ENCODE data around the gene SLF1. TPM values are rescaled to one million over a fixed set of nuclear protein-coding genes. Genes with fewer than 3 reads are reported as not detected.
A peak's percentile ranks its signal among the peaks of the same experiment; 100 is the strongest.

Gene SLF1
- total RNA-seq, 1 donor, result 2.4 TPM

DNA sequence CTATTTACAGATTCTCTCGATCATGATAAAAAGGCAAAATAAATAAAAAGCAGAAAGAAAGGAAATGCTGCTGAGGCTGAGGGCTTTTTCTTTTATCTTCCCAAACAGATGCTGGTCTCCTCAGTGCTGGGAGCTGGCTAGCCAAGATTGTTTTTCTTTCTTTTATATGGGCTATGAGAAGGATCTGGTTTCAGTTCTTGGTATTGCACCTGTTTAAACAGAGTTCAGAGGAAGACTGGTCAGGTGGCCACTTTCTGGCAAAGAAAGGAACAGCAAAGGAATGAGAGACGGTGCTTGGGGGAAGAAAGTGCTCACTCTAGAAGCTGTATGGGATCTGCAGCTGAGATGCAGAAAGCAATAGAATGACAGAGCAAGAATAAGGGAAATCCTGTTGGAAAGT, 88.9 kb downstream of the SLF1 start:
- peak in 1 of 3 donors; percentile 4 for DNase-seq (ENCODE audit: low read depth in 2 of 3, low spot score in 2 of 3)

DNA sequence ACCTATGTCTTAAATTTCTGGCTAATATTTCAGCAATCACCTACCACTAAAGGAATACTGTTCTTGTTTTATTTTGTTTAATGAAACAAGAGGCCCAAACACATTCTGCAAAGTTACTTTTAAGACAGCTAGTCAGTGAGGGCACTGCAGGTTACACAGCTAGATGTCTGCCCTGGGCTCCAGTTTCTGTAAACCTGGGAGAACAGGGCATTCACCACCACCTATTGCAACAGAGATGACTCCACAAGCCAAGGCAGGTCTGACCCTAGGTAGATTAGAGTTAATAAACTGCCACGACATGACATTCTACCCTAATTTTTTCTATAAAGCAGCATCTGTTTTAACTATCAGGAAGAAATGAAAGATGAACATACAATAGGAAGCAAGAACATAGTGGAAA, 90.8 kb downstream of the SLF1 start:
- no peak for DNase-seq (ENCODE audit: low read depth in 2 of 3, low spot score in 2 of 3)

GRCh38 chr5:94711785-94712184, 93.3 kb downstream of the SLF1 start:
- no peak for DNase-seq (ENCODE audit: low read depth in 2 of 3, low spot score in 2 of 3)

DNA sequence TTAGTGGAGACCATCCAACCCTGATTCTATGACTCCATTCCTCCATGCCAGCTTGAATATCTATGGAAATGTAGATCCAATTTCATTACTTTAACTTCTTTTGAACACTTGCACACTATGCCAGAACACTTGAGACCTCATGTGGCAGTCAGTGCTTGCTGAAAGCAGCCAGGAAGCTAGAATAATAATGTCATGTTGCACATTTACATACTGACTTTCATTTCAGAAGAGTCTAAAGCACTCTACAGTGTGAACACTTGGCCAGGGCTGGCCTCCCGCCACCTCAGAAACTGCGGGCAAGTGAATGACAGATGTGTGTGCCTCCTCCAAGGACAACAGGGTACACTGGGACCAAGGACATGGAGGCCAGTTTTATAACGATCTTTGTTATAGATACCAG, 97.3 kb downstream of the SLF1 start:
- DNase-seq (ENCODE audit: low read depth in 2 of 3, low spot score in 2 of 3), result no peak

- DNase-seq (ENCODE audit: low read depth in 2 of 3, low spot score in 2 of 3), result no peak
Measured at GRCh38 chr5:94725142-94725541, 106.7 kb downstream of the SLF1 start.

DNA sequence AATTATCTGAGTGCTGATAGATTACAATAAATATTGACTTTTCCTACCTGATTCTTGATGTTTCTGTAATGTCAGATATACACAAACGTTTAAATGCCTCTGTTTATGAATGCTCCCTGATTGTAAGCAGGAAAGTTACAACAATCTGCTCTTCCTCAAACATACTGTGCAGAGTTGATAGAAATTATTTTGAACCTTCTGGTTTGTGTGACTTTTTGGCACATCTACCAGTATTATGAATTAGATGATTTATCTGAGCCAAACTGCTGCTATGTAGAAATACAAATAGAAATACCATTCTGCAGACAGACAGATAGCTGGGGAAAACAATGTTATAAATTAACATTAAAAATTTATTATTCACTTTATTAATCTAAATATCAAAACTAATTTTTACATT, 113.0 kb downstream of the SLF1 start:
- DNase-seq (ENCODE audit: low read depth in 2 of 3, low spot score in 2 of 3), result no peak

DNA sequence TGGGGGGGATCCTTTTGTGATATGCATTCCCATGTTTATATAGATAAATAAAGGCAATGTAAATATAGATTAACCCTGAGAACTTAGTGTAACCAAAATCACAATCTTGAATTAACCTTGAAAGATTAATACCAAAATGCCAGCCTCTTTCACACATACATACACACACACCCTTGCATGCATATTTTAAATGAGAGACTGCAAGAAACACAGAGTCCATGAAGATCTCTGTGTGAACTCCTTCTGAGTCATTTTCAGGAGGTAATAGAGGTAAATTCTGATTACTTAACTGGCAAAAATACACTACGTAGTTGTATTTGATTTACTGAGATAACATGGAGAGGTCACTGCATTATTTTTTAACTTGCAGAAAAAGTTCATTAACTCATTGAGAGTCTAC, 118.0 kb downstream of the SLF1 start:
- DNase-seq (ENCODE audit: low read depth in 2 of 3, low spot score in 2 of 3), result no peak

- DNase-seq (ENCODE audit: low read depth in 2 of 3, low spot score in 2 of 3), result no peak
Measured at GRCh38 chr5:94740286-94740685, 121.8 kb downstream of the SLF1 start.

DNA sequence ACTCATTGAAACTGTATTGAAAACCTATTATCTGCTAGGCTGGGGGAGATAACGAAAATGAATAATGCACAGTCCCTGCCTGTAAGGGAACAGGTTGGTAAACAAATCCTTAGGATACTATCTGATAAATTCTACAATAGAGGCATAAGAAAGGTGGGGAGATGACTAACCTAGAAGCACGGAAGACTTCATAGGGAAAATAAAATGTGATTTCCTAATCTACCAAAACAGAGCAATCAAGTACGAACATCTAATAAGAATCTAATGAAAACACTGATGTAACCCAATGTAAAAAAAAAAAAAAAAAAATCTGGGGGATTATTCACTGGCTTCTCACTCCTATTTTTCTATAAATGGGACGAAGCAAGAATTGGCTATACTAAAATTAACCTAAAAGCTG, 124.4 kb downstream of the SLF1 start:
- no peak for DNase-seq (ENCODE audit: low read depth in 2 of 3, low spot score in 2 of 3)

- DNase-seq (ENCODE audit: low read depth in 2 of 3, low spot score in 2 of 3), result no peak
Measured at GRCh38 chr5:94744906-94745305, 126.4 kb downstream of the SLF1 start.

GRCh38 chr5:94745786-94746730, 127.6 kb downstream of the SLF1 start:
- DNase-seq (ENCODE audit: low read depth in 2 of 3, low spot score in 2 of 3), result no peak

DNA sequence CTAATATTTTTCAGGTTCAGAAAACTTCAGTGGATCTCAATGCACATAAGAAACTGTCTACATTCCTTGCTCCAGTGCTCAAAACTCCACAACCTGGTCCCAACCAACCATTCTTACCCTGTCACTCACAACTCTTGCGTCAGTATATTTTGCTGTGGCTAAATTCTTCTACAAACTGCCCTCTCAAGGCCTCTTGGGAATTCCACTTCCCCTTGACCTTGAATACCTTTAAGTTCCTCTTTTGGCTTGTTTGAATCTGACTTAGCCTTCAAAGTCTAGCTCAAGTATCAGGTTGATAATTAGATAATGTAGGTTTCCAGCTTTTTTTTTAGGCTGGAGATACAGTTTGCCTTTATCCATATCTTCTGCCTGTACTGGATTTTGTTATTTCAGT, 128.3 kb downstream of the SLF1 start:
- DNase-seq (ENCODE audit: low read depth in 2 of 3, low spot score in 2 of 3), result peak in 2 of 3 donors; percentile 24 to 48

Other genes starting within 250 kb of the SLF1 start
- gene KIAA0825, start 65 bp upstream of the SLF1 start, total RNA-seq, result 2.2 TPM